GM19351 (cell line): ENCODE data around the gene ZNF888.
"Not testable (repeated sequence)": the region's sequence is repeated elsewhere in the genome, so short reads cannot be mapped to it uniquely, and the experiment has no call there.

ENCODE experiments used
- ATAC-seq: cut with Tn5 transposase; IDR thresholded peaks from one replicate; pipeline ENCODE4 v1.9.1; 2021; ENCODE audit warnings: mild to moderate bottlenecking, moderate library complexity; ENCODE audit not compliant: unreplicated experiment

Gene ZNF888

GRCh38 chr19:52922841-52923777 lies at the start of gene ZNF888:
ZNF888 (minus strand) TSS chr19:52923428; CDS start chr19:52917873, 5,555 bp downstream.
- peak; percentile 94 for ATAC-seq

- ATAC-seq: no peak
Measured at GRCh38 chr19:52967772-52968171, 44.5 kb upstream of the ZNF888 start.

GRCh38 chr19:52963247-52963618 lies 40.0 kb upstream of the ZNF888 start:
- ATAC-seq: no peak

- peak; percentile 99 for ATAC-seq
Measured at GRCh38 chr19:52962394-52963246, 39.4 kb upstream of the ZNF888 start, which contains the start of gene ZNF816. ZNF816 (minus strand) TSS chr19:52962881; CDS start chr19:52956089, 6,792 bp downstream.

GRCh38 chr19:52961981-52962380 lies 38.8 kb upstream of the ZNF888 start:
- no peak for ATAC-seq

GRCh38 chr19:52959613-52960295 lies 36.5 kb upstream of the ZNF888 start:
- no peak for ATAC-seq

- no peak for ATAC-seq
Measured at GRCh38 chr19:52957591-52957990, 34.4 kb upstream of the ZNF888 start.

GRCh38 chr19:52956917-52957316 lies 33.7 kb upstream of the ZNF888 start:
- no peak for ATAC-seq

- ATAC-seq: no peak
Measured at GRCh38 chr19:52949422-52949821, 26.2 kb upstream of the ZNF888 start.

- ATAC-seq: no peak
Measured at GRCh38 chr19:52948025-52948770, 25.0 kb upstream of the ZNF888 start.

- no peak for ATAC-seq
Measured at GRCh38 chr19:52946322-52947310, 23.4 kb upstream of the ZNF888 start.

GRCh38 chr19:52945652-52946321 lies 22.6 kb upstream of the ZNF888 start:
- no peak for ATAC-seq

- ATAC-seq: not testable (repeated sequence)
Measured at GRCh38 chr19:52944703-52945493, 21.7 kb upstream of the ZNF888 start.

GRCh38 chr19:52943884-52944643 lies 20.8 kb upstream of the ZNF888 start:
- ATAC-seq: no peak

GRCh38 chr19:52943134-52943883 lies 20.1 kb upstream of the ZNF888 start:
- no peak for ATAC-seq
